Thyroid gland (tissue), 4 donors: ENCODE data around the gene ATAT1.
"Not testable (repeated sequence)": the region's sequence is repeated elsewhere in the genome, so short reads cannot be mapped to it uniquely, and the experiment has no call there.

ENCODE experiments used
- POLR2A ChIP-seq, 2 donors: fragments of 450-650 bp; IDR thresholded peaks; one replicate each; pipeline ENCODE4 v1.6.1; 2017; ENCODE audit warnings: antibody characterized with exemption in 2 of 2, mild to moderate bottlenecking in 2 of 2, moderate library complexity in 1 of 2
- TF ChIP-seq, protein P1 (sequence below), 6 experiments: fragments of 200-600 bp in 3 of 6; fragments of 450-650 bp in 3 of 6; sonication (generic) in 3 of 6; IDR thresholded peaks; one replicate each; pipeline ENCODE4 v1.5.1; 2016 to 2019; ENCODE audit warnings: antibody characterized with exemption in 6 of 6, mild to moderate bottlenecking in 2 of 6, inconsistent platforms in 1 of 6, moderate library complexity in 1 of 6

DNA sequence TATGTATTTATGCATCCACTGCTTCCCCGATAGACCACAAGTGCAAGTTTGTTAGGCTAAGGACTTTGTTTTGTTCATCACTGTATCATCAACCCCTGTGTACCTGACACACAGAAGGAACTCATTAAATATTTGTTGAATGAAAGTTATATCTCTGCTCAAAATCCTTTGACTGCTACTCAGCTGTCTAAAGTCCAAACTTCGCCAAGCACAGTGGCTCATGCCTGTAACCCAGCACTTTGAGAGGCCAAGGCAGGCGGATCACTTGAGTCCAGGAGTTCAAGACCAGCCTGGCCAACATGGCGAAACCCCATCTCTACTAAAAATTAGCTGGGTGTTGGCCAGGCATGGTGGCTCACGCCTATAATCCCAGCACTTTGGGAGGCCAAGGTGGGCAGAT lies 31.2 kb downstream of the ATAT1 start:
- TF ChIP-seq, protein P1, sequence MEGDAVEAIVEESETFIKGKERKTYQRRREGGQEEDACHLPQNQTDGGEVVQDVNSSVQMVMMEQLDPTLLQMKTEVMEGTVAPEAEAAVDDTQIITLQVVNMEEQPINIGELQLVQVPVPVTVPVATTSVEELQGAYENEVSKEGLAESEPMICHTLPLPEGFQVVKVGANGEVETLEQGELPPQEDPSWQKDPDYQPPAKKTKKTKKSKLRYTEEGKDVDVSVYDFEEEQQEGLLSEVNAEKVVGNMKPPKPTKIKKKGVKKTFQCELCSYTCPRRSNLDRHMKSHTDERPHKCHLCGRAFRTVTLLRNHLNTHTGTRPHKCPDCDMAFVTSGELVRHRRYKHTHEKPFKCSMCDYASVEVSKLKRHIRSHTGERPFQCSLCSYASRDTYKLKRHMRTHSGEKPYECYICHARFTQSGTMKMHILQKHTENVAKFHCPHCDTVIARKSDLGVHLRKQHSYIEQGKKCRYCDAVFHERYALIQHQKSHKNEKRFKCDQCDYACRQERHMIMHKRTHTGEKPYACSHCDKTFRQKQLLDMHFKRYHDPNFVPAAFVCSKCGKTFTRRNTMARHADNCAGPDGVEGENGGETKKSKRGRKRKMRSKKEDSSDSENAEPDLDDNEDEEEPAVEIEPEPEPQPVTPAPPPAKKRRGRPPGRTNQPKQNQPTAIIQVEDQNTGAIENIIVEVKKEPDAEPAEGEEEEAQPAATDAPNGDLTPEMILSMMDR (IDR thresholded peaks at IDR 0.05): not testable (repeated sequence)
- not testable (repeated sequence) for TF ChIP-seq POLR2A (IDR thresholded peaks at IDR 0.05)
